Measurements from ENCODE around the gene HCRTR2. TPM values are rescaled to one million over a fixed set of nuclear protein-coding genes. Genes with fewer than 3 reads are reported as not detected.

HCRTR2 gene
- total RNA-seq, 4 donors from 2014 or later, result 0.21 TPM; not detected in 3

Other genes starting within 250 kb of the HCRTR2 start
- not detected for gene GFRAL, start 153.0 kb downstream of the HCRTR2 start, total RNA-seq